HG02943 (cell line): ENCODE data around the gene PAPPA.

Experiments
- ATAC-seq: cut with Tn5 transposase; IDR thresholded peaks from one replicate; pipeline ENCODE4 v1.9.1; 2021; ENCODE audit warnings: mild to moderate bottlenecking, low read depth, moderate library complexity; ENCODE audit not compliant: unreplicated experiment

PAPPA gene

GRCh38 chr9:116219686-116220085, 66.1 kb downstream of the PAPPA start:
- no peak for ATAC-seq

DNA sequence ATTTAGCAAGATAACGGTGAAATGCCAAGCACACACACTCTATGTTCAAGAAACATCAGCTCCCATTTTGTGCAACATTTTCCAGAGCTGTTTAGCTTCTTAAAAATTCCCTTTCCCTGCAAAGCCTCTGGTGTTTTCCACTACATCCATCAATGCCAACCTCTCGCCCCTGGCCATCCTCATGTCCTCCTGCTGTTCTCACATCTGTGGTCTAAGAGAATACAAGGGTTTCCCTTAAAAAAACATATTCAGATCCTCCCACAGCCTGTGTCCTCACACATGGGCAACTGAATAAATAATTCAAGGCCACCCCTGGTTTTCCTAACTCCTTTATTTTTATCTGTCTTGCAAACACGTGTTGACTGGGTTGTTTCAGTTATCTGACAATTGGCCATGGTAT, 70.3 kb downstream of the PAPPA start:
- no peak for ATAC-seq

GRCh38 chr9:116230051-116230632, 76.6 kb downstream of the PAPPA start:
- no peak for ATAC-seq

DNA sequence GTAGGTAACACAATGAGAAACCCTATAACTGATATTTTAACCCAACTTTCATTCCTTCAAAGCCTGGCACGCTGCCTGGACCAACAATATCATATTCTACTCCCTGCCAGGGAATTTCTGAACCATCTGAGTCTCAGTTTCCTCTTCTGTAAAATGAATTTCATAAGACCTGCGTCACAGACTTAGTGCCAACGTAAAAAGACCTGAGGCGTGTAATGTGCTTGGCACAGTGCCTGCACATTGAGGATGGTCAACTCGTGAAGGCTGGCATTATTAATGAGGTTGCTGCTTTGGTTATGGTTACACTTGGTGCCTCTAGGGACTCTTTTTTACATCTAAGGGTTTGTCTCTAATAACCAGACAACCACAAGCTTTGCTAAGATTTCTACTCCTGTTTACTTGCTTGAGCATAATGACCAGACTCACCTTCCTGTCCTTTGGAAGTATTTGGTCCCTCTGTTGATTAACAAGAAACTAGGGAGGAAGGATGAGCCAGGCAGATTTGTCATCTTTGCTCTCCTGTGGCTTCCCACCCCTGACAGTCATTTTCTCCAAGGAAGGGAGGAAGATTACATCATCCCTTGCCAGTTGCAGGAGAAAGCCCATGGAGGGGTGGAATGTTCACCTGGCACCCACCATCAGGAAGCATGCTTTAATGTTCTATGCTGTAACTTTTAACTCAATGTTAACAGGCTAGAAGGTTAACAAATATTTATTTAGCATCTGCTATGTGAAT, 79.0 kb downstream of the PAPPA start:
- no peak for ATAC-seq

GRCh38 chr9:116233160-116233530, 79.6 kb downstream of the PAPPA start:
- ATAC-seq = no peak

GRCh38 chr9:116234081-116234480, 80.5 kb downstream of the PAPPA start:
- ATAC-seq = no peak

DNA sequence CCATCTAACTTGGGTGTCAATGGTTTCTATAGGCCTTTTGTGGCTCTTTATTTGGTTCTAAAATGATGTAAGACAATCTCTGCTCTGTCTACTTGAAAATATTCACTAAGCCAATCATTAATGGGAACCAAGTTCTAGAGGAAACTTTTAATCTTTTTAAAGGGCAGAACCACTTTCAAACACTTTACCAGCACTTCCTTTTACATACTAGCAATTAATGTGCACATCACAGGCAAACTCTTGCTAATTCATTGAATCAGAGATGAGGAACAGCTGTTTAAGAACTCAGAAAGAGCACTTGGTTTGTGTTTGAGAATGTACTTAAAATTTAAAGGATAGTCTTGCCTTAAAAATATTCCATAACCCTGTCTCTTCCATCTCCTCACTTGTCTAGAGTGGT, 83.4 kb downstream of the PAPPA start:
- ATAC-seq = no peak

- ATAC-seq = no peak
These were observed 83.9 kb downstream of the PAPPA start for GRCh38 chr9:116237456-116237855.

DNA sequence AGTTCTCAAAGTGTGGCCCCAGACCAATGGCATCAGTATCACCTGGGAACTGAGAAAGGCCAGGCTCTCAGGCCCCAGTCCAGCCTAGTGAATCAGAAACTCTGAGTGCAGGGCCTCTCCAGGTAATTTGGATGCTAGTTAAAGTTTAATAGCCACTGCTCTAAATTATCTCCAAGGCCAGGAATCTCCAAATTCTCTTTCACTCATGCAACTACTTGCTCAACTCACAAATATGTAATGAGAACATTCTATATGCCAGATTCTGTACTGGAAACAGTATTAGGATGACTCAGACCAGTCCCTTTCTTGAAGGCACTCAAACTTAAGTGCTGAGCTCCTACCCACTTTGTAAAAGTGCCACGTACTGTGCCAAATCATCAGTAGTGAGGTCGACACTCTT, 84.6 kb downstream of the PAPPA start:
- no peak for ATAC-seq

DNA sequence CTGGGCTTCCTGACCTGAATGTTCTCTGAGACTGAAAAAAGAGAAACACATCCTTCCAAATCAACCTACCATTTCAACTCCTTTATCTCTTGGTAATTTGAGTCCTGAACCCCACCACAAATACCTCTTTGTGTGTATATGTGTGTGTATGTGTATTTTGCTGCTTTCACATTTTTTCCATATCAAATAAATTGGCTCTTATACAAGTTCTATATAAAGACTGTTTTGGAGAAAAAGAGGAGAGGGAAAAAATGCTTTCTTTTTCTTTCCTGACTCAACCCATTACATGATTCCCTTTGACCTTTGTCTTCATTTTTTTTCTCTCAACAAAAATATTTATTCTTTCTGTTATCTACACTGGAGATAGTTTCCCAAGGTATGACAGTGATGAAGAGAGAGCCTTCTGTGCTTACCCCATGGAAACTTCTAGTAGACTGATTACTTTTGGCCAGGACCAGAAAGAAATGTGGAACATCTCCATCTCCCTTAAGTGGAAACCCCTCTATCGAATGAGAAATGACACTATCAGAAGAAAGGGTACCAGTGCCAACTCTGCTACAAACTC, 85.3 kb downstream of the PAPPA start:
- no peak for ATAC-seq

DNA sequence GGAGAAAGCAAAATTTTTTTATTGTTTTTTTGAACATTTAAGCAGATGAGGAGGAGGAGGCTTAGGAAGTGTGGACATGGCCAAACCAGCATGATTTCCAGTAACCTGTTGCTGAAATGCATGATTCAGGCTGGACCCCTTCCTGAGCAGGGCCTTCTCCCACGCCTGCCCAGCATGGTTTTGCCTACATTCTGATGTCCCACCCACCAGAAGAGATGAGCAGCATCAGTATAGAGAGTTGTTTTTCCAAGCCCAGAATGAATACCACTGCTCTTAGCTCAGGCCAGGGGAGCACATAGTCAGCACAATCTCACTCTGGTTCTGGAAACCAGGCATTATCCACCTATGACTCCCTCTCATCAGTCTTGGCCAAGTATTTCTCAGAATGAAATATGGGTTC, 90.1 kb downstream of the PAPPA start:
- ATAC-seq = no peak

DNA sequence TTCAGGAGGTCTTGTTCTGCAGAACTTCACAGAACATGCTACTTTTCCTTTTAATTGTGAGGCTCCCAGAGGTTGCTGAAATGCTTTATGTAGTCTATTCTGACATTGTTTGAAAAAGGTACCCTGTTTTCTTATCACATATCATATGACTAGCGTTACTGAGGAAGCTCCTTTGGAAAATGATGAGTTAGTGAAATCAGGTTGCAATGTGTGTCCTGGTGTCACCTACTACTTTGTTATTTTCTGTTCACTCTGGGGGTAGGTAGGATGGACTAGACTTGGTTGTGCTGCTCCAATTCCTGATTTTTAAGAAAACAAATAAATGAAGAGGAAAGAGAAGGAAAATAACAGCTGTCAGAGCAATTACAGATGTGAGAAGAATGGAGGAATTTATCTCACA, 93.7 kb downstream of the PAPPA start:
- no peak for ATAC-seq

- ATAC-seq = no peak
These were observed 94.3 kb downstream of the PAPPA start for GRCh38 chr9:116247791-116248374.

- no peak for ATAC-seq
These were observed 97.3 kb downstream of the PAPPA start for GRCh38 chr9:116250891-116251290.

DNA sequence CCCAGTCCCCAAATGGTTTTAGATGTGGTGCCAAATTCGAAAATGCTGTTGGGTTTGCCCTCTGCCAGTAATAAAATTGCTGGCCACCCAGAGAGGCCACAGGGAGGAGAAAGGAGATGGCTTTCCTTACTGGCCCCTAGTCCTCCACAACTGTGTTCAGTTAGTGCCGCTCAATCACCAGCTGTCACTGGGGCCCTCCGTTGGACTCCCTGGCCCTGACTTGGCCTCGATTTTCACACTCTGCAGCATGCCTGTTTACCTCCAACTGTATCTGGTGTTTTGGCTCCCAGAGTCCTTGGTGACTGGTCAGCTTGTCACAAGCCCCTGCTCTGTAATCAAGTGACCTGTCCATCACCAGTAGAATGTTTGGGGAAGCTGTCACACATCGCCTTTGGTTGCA, 97.8 kb downstream of the PAPPA start:
- no peak for ATAC-seq

DNA sequence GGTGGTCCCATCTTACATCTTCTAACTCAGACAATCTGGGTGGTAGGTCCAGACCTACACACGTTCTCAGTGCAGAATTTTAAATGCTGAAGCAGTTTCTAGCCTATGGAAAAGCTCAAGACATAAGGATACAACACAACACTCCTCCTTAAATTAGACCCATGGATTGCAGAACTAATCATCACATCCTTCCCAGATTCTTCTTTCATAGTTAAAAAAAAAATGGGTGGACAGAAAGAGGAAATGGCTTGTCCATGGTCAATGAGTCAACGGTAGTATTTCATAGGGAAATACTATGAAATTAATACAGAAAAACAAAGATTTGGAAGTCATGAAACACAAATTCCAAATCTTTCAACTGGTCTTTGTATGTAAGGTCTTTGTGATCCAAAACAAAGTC, 106.9 kb downstream of the PAPPA start:
- no peak for ATAC-seq

GRCh38 chr9:116262448-116262847, 108.9 kb downstream of the PAPPA start:
- ATAC-seq = no peak

DNA sequence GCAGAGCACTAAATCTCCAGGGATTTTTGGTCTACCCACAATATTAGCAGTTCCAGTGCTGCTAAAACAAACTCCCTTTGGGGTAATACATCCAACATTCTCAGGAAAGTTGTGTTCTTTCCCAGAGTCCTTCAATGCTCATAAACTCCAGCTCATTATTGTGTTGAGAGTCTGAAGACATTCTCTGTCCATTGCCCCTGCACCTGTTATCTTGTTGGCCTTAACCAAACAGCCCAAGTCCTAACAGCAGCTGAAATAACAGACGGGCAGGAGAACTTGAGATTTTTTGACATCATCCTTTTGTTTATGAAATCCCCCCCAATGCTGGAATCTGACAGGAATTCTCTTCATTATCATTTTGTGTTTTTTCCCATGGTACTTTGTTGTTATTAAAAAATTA, 110.8 kb downstream of the PAPPA start:
- no peak for ATAC-seq

DNA sequence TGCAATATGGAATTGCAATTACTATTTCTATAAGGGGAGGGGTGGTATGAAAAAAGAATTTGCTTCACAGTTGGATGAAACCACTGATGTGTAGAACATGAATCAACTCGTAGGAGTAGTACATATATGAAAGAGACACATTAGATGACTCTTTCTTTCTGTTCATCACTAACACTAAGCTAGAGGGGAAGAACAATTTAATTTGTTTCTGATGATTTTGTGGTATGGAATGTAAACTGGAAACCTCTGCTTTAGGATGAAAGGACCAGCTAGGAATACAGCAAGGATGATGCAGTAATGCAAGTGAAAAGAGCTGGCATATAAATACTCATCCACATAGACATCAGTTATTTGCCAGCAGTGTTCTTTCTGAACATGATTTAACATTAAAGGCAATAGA, 113.4 kb downstream of the PAPPA start:
- no peak for ATAC-seq

DNA sequence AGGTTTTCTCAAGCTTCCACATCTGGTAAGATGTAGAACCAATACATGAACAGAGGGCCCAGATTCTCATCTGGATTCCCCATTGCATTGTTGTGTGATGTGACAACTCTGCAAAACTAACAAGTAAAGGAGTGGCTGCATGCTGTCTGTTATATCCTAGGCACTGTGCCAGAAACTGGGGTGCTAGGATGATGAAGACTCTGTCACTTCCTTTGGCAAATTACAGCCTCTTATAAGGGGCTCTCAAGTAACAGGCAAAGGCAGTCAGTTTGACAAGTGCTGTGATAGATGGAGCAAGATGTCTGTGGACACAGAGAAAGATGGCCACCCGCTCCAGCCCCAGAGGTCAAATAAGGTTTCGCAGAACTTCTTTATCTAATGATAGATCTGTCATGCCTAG, 115.7 kb downstream of the PAPPA start:
- no peak for ATAC-seq

GRCh38 chr9:116270546-116270945, 117.0 kb downstream of the PAPPA start:
- ATAC-seq = no peak

GRCh38 chr9:116271340-116271739, 117.7 kb downstream of the PAPPA start:
- no peak for ATAC-seq
